ENCODE data around the gene LEMD1. TPM values are rescaled to one million over a fixed set of nuclear protein-coding genes. Genes with fewer than 3 reads are reported as not detected.

The LEMD1 gene
- total RNA-seq, 1 experiment from 2014 or later = not detected

DNA sequence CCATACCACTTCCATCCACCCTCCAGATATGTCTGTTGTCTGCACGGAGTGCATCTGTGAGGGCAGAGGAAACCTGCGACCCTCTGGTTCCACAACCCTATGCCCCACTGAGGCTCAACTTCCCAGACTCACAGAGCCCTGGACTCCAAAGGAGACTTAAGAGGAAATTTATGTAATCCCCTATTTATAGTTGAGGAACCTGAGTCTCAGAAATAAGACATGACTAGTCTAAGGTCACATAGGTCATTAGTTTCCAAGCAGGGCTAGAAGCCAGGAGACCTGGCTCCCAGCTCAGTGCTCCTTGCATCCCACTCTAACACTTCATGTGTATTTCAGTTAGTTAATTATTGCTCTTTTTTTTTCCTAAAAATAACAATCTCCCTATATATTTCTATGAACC lies 15.7 kb upstream of the LEMD1 start:
- BruUV-seq (replicated peaks) = no TSS peak
- no peak for ATAC-seq
- CTCF ChIA-PET = no interaction called here

DNA sequence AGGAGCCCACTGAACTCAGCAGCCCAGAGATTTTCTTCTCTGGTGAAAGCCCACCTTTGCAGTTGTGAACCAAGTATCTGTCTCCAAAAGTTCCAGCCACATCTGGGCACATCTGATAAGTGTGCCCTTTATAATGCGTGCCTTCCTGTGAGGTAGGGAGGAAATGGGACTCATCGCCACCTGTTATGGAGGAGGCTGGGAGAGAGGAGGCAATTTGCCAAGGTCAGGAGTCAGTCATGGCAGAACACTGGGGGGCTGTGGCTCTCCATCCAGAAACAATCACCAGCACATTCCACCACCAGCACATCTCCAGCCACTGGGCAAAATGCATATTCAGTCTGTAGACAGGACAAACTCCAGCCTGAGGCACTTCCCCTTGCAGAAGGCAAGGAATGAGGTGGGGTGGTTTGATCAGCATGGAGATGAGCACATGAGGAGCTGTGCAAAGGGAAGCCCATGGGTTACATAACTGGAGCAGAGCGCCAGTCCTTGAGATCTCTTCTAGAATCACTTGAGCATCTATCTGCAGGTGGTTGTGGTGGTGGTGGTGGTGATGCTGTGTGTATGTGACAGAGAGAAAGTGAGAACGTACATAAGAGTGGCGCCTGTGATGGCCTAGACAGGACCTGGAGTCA lies 15.0 kb upstream of the LEMD1 start:
- Histone ChIP-seq H3K36me3 (ENCODE audit: control insufficient read depth, insufficient read depth, low read length) (no peaks in the 10 kb centered on the region), H3K27ac (ENCODE audit: low read length) (no peak overlapping the region), H3K4me1 (ENCODE audit: control insufficient read depth, insufficient read depth, low read length) (peaks cover 8% of the 10 kb centered on the region), H3K4me3 (ENCODE audit: low read depth in 2 of 2, low read length in 2 of 2) (no peak overlapping the region), H3K27me3 (ENCODE audit: control insufficient read depth, insufficient read depth, low read length) (peaks cover 5% of the 10 kb centered on the region), H3K9me3 (ENCODE audit: control insufficient read depth, insufficient read depth, low read depth, low read length) (no peaks in the 10 kb centered on the region)
- CTCF ChIA-PET = no interaction called here
- no peak for DNase-seq (ENCODE audit: low read depth, low spot score)
- TF ChIP-seq, protein P1, sequence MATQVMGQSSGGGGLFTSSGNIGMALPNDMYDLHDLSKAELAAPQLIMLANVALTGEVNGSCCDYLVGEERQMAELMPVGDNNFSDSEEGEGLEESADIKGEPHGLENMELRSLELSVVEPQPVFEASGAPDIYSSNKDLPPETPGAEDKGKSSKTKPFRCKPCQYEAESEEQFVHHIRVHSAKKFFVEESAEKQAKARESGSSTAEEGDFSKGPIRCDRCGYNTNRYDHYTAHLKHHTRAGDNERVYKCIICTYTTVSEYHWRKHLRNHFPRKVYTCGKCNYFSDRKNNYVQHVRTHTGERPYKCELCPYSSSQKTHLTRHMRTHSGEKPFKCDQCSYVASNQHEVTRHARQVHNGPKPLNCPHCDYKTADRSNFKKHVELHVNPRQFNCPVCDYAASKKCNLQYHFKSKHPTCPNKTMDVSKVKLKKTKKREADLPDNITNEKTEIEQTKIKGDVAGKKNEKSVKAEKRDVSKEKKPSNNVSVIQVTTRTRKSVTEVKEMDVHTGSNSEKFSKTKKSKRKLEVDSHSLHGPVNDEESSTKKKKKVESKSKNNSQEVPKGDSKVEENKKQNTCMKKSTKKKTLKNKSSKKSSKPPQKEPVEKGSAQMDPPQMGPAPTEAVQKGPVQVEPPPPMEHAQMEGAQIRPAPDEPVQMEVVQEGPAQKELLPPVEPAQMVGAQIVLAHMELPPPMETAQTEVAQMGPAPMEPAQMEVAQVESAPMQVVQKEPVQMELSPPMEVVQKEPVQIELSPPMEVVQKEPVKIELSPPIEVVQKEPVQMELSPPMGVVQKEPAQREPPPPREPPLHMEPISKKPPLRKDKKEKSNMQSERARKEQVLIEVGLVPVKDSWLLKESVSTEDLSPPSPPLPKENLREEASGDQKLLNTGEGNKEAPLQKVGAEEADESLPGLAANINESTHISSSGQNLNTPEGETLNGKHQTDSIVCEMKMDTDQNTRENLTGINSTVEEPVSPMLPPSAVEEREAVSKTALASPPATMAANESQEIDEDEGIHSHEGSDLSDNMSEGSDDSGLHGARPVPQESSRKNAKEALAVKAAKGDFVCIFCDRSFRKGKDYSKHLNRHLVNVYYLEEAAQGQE (IDR thresholded peaks at IDR 0.05; ENCODE audit: insufficient read depth in 1 of 2, low read depth in 2 of 2, low read length in 1 of 2) = no peak
- no peak for TF ChIP-seq POLR2AphosphoS5 (IDR thresholded peaks at IDR 0.05; ENCODE audit: low read depth, low read length)
- no peak for TF ChIP-seq TCF7L2 (IDR thresholded peaks at IDR 0.05; ENCODE audit: low read depth, low read length)
- TF ChIP-seq, protein P2, sequence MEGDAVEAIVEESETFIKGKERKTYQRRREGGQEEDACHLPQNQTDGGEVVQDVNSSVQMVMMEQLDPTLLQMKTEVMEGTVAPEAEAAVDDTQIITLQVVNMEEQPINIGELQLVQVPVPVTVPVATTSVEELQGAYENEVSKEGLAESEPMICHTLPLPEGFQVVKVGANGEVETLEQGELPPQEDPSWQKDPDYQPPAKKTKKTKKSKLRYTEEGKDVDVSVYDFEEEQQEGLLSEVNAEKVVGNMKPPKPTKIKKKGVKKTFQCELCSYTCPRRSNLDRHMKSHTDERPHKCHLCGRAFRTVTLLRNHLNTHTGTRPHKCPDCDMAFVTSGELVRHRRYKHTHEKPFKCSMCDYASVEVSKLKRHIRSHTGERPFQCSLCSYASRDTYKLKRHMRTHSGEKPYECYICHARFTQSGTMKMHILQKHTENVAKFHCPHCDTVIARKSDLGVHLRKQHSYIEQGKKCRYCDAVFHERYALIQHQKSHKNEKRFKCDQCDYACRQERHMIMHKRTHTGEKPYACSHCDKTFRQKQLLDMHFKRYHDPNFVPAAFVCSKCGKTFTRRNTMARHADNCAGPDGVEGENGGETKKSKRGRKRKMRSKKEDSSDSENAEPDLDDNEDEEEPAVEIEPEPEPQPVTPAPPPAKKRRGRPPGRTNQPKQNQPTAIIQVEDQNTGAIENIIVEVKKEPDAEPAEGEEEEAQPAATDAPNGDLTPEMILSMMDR (IDR thresholded peaks at IDR 0.05) = no peak
- no peak for TF ChIP-seq SIN3A (IDR thresholded peaks at IDR 0.05; ENCODE audit: borderline replicate concordance, insufficient read depth, low read depth, low read length)
- intact Hi-C loops (cut with micrococcal nuclease; ENCODE audit: unreplicated experiment) = no loop called here
- in situ Hi-C loops (cut with HindIII; ENCODE audit: low pct_unique_long_range_greater_than_20kb, low sequenced_read_pairs) = no loop called here
- POLR2A ChIA-PET = no interaction called here
- ATAC-seq = no peak
- BruUV-seq (replicated peaks) = no TSS peak

More for the DNA sequence above, 15.7 kb upstream of the LEMD1 start:
- no peak overlapping the region for H3K4me3 ChIP-seq (ENCODE audit: low read depth in 2 of 2, low read length in 2 of 2)
- H3K9me3 ChIP-seq (ENCODE audit: control insufficient read depth, insufficient read depth, low read depth, low read length) = no peaks in the 10 kb centered on the region
- no peaks in the 10 kb centered on the region for H3K36me3 ChIP-seq (ENCODE audit: control insufficient read depth, insufficient read depth, low read length)
- H3K4me1 ChIP-seq (ENCODE audit: control insufficient read depth, insufficient read depth, low read length) = peaks cover 8% of the 10 kb centered on the region
- no peak overlapping the region for H3K27ac ChIP-seq (ENCODE audit: low read length)
- no peak for TF ChIP-seq TCF7L2 (IDR thresholded peaks at IDR 0.05; ENCODE audit: low read depth, low read length)
- no peak for TF ChIP-seq SIN3A (IDR thresholded peaks at IDR 0.05; ENCODE audit: borderline replicate concordance, insufficient read depth, low read depth, low read length)
- TF ChIP-seq, protein P2 (IDR thresholded peaks at IDR 0.05) = no peak
- TF ChIP-seq, protein P1 (IDR thresholded peaks at IDR 0.05; ENCODE audit: insufficient read depth in 1 of 2, low read depth in 2 of 2, low read length in 1 of 2) = no peak
- TF ChIP-seq POLR2AphosphoS5 (IDR thresholded peaks at IDR 0.05; ENCODE audit: low read depth, low read length) = no peak
- in situ Hi-C loops (cut with HindIII; ENCODE audit: low pct_unique_long_range_greater_than_20kb, low sequenced_read_pairs) (no loop called here), intact Hi-C loops (cut with micrococcal nuclease; ENCODE audit: unreplicated experiment) (no loop called here)
- POLR2A ChIA-PET = no interaction called here
- peaks cover 5% of the 10 kb centered on the region for H3K27me3 ChIP-seq (ENCODE audit: control insufficient read depth, insufficient read depth, low read length)
- DNase-seq (ENCODE audit: low read depth, low spot score) = no peak
